CD4-positive, alpha-beta T cell treated with Interleukin-21 for 1 hour (primary cell): ENCODE data around the gene HEXD.
"Not testable (repeated sequence)": the region's sequence is repeated elsewhere in the genome, so short reads cannot be mapped to it uniquely, and the experiment has no call there.

Experiments used
- DNase-seq: peaks from one replicate; pipeline ENCODE4 v3.0.0-alpha.2; 2020

Gene HEXD

DNA sequence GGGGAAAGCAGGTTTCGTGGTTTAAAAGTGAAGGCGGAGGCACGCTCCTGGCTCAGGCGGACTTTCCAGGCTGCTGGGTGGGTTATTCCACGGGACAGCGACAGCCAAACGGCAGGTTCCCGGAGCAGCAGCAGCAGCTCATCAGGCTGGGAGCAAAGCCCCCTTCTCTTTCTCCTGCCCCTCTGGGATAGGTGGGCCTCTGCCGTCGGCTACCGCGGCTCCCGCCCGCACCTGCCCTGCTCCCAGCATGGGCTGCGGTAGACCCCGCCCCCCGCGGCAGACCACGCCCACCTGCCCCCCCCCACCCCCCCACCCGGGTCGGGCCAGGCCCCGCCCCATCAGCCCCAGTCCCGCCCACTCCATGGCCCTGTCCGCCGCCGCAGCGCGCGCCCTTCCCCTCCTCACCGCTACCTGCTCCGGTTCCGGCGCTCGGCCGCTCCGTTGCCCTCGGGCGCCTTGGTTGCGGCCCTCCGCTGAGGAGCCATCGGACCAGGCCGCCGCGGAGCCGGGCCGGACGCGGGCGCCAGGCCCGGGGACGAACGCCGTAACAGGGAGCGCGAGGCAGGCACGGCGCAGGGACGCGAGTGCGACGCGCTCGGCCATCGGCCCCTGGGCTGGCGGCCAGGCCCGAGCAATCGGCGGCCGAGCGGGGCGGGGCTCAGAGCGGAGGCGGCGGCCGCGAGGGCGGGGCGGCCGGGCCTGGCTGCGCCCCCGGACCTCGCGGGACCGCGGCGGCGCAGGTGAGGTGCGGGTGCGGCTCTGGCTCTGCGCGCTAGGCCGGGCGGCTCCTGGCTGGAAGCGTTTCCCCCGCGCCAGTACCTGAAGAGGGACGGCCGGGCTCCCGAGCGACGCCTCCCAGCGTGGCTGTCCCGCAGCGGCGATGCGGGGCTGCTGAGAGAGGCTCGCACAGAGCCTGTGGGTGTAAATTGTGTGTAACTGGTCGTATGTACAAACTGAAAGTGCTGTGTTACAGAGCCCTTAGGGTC, at the start of gene HEXD, which contains the start of gene OGFOD3:
Gene HEXD, plus strand, starts transcription at position 347 of the 986 bp plus-strand sequence. CDS start 1,453 bp downstream, outside the sequence.
Gene OGFOD3, minus strand, starts transcription at position 586 of the 986 bp plus-strand sequence. Its CDS starts 101 bp downstream, at position 485.
- DNase-seq = peak; percentile 87

DNA sequence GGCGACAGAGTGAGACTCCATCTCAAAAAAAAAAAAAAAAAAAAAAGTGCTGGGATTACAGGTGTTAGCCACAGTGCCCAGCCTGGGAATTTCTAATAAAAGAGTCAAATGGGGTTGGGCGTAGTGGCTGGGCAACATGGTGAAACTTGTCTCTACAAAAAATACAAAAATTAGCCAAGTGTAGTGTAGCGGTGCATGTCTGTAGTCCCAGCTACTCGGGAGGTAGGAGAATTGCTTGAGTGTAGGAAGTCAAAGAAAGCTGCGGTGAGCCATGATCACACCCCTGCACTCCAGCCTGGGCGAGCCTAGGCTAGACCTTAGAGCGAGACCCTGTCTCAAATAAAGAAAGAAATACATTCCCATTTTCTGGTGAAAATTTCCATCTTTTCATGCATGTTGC, 48.9 kb upstream of the HEXD start:
- DNase-seq = no peak

DNA sequence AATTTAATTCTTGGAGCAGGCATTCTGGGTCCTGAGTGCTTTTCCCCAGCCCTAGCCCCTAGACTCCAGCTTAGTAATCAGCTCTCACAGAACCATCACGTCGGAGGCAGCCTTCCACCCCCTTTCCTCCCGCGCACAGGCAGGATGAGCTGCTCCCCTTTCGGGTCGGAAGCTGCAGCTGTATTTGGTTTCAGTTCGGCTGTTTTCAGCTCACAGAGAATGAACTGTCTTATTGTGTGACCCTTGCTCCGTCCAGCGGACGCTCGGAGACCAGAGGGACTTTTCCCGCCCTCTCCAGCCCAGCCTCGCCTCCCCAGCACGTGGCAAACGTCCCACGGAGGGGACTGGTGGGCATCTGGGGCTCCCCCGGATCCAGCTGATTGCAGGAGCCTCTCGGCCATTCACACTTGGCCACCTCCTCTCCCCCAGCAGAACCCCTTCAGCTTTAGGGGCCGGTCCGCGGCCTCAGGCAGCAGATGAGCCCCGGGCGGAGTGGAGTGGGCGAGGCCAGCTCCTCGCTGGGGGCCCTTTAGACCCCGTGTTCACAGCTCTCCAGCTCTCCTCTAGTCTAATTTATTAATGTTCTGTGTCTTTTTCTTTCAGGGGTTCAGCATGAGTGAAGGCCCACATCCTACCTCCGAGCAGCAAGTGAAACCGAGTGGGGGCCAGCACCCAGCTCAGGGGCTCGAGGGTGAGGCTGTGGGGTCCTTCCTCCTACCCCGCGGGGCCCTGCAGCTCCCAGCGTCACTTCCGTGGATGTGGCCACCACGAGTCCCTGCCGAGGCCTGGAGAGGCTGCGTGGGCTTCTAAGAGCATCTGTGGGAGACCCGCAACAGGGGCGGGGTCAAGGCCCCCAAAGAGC, 47.4 kb upstream of the HEXD start:
- DNase-seq = no peak

DNA sequence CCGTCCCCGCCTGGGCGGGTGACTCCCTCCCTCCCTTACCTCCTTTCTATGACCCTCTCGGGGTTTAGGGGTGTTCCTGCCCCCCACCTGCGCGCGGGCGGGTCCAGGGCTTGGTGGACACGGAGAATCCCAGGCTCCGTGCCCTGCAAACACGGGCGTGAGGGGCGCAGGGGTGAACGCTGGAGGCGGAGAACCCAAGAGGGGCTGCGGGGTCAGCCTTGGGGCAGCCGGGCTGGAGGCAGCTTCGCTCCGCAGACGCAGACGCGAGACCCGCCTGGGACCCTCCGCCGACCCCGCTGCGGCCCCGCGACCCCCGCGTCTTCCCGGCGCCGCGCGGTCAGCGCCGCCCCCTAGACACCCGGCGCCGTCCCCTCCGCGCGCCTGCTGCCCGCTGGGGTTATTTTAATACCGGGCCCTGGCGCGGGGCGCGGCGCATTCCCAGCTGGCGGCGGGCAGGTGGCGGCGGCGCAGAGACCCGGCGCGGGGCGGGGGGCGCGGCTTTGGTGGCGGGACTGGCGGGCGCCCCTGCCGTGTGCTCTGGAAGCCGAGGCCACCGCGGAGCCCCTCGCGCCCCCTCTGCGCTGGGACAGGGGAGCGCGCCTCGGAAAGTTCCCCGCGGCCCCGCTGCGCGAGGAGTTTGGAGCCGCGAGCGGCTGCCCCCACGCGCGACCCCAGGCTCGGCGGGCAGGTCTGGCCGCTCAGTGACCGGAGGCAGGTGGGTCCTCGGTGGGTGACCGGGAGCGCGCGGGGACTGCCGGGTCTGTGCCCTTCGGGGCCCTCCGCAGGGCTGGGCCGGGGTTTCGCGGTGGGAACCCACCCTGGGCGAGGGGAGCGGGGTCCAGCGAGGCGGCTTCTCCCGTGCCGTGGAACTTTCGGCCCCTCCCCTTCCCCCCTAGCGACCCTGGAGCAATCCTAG, 46.6 kb upstream of the HEXD start, which contains the start of gene UTS2R:
Gene UTS2R, plus strand, starts transcription at position 433 of the 916 bp plus-strand sequence. CDS start 2,560 bp downstream, outside the sequence.
- no peak for DNase-seq

DNA sequence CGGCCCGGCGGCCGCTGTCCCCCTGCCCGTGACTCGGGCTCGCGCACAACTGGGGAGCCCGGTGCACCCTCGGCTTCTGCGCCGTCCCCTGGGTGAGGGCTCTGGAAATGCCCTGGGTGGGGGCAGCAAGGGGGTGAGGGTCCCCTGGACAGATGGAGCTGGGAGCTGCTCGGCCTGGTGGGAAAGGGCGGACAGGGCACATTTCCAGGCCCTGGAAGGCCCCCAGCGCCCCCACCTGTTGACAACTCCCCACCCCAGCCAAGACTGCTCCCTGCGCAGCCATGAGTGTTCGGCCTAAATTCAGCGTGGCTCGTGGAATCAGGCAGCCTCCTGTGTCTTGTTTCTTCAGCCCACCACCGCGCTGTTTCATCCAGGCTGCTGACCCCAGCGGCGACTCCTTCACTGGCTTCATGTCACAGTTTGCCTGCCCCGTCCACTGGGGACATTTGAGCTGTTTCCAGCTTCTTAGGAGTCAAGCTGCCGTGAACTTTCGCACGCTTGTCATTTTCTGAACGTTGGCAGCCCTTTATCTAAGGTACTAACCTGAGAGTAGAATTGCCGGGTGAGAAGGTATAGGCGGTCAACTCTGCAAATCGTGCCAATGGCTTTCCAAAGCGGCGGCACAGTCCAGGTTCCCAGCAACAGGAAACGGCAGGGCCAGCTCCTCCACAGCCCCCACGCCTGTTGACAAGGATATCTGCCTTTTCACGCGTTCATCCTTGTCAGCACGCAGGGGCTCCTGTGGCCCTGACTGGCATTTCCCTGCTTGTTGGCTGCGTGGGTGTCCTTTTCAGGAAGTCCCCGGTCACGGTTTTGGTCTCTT, 45.7 kb upstream of the HEXD start:
- no peak for DNase-seq

DNA sequence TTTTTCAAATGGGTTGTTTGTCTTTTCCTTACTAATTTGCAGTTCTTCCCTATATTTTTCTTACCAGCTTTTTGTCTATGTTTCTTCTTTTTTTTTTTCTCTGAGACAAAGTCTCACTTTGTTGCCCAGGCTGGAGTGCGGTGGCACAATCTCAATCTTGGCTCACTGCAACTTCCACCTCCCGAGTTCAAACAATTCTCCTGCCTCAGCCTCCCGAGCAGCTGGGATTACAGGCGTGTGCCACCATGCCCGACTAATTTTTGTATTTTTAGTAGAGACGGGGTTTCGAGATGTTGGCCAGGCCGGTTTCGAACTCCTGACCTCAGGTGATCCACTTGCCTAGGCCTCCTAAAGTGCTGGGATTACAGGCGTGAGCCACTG, 45.1 kb upstream of the HEXD start:
- DNase-seq = not testable (repeated sequence)

DNA sequence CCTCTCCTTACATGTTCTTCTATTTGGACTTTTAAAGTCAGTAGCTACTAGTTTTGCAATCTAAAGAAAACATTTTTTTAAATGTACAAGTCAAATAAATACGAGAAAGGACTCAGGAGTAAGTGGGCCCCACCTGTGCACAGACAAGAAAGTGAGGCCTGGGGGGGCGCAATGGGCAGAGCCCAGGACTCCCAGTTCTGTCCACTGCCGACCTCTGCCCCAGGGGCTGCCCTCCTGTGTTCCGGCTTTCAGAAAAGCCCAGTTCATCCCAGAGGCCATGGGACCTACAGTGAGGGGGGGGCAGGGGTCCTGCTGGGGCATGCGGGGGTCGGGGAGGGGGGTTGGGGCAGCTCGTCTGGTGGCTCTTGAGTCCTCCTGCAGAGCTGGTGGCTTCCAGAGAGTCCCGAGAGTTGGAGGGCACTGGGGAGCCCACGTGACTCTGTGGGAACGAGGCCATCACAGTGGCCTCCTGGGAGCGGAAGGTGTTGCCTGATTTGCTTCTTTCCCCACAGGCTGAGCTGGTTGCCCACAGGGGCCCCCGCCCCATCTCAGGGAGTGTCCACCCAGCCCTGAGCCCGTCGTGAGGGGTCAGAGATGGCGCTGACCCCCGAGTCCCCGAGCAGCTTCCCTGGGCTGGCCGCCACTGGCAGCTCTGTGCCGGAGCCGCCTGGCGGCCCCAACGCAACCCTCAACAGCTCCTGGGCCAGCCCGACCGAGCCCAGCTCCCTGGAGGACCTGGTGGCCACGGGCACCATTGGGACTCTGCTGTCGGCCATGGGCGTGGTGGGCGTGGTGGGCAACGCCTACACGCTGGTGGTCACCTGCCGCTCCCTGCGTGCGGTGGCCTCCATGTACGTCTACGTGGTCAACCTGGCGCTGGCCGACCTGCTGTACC, 44.2 kb upstream of the HEXD start:
- no peak for DNase-seq

DNA sequence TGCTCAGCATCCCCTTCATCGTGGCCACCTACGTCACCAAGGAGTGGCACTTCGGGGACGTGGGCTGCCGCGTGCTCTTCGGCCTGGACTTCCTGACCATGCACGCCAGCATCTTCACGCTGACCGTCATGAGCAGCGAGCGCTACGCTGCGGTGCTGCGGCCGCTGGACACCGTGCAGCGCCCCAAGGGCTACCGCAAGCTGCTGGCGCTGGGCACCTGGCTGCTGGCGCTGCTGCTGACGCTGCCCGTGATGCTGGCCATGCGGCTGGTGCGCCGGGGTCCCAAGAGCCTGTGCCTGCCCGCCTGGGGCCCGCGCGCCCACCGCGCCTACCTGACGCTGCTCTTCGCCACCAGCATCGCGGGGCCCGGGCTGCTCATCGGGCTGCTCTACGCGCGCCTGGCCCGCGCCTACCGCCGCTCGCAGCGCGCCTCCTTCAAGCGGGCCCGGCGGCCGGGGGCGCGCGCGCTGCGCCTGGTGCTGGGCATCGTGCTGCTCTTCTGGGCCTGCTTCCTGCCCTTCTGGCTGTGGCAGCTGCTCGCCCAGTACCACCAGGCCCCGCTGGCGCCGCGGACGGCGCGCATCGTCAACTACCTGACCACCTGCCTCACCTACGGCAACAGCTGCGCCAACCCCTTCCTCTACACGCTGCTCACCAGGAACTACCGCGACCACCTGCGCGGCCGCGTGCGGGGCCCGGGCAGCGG, 43.4 kb upstream of the HEXD start:
- DNase-seq = no peak

DNA sequence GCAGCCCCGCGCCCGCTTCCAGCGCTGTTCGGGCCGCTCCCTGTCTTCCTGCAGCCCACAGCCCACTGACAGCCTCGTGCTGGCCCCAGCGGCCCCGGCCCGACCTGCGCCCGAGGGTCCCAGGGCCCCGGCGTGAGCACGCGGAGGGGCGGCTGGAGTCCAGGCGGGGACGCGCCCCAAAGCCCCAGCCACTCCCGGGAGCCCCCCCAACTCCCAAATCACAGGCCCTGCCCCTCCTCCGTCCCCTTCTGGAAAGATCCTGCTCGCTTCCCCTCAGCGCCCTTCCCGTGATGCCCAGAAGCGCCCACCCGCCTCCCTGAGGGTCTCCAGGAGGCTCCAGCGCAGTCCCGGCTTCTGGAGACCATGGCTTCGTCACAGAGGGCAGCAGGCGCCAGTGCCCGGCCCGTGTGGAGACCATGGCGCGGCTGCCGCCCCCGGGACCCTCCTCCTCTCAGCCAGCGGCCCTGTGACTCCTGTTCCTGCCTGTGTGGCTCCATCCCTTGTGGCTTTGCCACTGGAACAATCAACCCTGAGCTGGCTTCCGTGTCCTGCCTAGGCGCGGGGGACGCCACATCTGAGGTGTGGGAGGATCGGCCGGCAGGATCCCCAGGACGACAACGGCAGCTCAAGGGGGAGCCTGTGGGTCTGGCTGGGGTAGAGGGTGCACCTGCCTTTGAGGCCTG, 42.6 kb upstream of the HEXD start:
- no peak for DNase-seq

DNA sequence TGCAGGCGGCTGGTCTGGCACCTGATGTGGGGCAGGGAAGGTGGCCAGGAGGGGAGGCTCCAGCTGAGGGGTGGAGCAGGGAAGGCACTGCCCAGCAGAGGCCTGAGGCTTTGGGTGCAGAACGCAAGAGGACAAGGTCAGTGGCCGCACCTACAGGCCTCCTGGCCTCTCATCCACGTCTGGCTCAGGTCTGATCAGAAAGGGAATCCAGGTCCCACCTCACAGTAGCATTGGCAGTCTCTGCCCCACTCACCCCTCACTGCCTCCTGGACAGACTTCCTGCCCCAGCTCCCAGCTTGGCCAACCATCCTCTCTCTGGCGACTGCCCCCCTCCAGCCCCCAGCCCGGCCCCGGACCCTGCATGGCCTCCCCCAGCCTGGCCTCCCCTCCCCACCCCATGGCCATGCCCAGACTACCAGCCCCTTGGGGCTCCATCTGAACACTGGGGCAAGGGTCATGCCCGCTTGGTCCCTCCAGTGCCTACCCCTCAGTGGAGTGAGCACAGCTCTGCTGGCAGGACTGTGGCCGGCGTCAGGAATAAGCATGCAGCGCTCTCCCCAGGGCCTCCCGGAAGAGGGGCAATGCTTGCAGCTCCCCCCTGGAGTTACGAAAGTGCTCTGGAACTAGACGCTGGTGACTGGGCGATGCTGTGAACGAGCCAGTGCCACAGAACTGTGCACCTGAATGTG, 42.0 kb upstream of the HEXD start:
- DNase-seq = no peak

DNA sequence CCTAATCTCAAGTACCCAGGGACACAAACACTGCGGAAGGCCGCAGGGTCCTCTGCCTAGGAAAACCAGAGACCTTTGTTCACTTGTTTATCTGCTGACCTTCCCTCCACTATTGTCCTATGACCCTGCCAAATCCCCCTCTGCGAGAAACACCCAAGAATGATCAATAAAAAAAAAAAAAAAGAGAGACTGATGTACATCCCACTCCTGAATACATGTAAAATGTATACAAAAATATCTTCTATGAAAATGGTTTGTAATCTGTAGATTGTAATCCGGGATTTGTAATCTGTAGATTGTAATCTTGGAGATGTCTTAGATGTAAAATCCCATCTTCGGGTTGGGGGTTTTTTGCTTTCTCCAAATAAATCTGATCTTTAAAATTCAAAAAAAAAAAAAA, 40.9 kb upstream of the HEXD start:
- DNase-seq = not testable (repeated sequence)

DNA sequence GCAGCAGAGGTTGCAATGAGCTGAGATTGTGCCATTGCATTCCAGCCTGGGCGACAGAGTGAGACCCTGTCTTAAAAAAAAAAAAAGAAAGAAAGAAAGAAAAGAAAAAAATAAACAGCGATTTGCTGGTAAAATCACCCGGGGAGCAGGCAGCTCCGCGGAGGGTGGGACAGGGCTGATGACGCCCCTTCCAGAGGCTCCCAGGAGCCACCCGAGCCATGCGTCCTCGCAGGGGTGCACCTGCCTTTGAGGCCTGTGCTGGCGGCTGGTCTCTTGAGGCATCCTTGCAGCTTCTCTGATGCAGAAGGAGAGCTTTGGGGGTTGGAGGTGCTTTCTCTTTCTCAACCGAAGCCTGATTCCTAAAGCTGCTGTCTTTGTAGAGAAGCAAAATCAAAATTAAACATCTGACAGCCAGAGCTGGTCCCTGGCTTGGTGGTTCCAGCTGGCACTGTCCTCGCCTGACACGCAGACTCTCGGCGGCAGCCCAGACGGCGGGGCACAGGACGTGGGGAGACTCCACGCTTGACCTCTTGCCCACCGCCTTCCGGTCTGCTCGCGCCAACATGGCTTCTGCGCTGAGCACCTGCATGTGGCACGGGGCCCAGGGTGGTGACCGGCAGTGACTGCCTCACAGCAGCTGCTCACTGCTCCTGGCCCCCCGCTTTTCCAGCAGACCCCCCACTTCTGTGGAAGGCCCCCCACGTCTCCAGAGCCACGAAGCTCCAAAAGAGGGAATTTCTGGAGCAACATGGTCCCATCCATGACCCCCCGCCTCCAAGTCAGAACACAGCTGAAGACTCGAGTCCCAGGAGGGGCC, 40.0 kb upstream of the HEXD start:
- DNase-seq = no peak

DNA sequence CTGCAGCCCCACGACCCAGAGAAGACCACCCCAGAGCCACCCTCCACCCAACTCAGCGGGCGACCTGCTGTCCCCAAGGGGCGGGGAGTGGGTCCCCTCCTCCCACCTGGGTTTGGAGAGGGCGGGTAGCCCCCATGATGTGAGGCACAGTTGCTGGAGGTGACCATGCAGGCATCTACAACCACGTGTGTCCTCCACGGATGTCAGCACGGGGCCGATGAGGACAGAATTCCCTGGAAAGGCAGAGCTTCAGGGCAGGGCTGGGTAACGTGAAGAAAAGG, 39.5 kb upstream of the HEXD start:
- DNase-seq = no peak

DNA sequence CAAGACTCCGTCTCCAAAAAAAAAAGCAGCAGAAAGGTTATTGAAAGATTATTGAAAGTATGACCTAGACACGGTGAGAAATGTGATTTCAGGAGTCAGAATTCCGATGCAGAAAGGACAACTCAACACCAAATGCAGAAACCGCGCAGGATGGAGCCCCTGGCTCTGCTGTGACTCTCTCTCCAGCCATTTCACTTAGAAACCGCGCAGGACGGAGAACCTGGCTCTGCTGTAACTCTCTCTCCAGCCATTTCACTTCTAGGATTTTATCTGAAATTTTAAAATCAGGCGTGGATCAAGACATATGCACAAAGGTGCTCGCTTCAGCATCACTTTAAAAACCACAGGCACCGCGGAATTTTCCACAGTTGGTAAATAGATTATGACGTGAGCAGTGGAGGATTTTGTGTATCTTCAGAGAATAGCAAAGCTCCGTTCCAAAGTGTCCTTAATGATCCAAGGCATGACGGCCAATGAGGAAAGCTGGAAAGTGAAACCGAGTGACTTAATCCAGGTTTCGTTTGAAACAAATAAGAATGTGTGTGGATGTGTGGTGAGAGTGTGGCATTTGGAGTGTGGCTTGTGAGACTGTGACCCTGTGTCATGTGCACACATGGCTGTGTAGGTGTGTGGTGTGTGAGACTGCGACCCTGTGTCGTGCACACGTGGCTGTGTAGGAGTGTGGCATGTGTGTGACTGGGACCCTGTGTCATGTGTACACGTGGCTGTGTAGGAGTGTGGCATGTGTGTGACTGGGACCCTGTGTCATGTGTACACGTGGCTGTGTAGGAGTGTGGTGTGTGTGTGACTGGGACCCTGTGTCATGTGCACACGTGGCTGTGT, 37.1 kb upstream of the HEXD start:
- DNase-seq = no peak

DNA sequence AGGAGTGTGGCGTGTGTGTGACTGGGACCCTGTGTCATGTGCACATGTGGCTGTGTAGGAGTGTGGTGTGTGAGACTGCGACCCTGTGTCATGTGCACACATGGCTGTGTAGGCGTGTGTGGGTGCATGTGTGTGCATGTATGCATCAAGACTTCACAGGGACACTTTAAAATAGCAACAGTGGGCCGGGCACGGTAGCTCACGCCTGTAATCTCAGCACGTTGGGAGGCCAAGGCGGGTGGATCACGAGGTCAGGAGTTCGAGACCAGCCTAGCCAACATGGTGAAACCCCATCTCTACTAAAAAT, 36.5 kb upstream of the HEXD start:
- not testable (repeated sequence) for DNase-seq

DNA sequence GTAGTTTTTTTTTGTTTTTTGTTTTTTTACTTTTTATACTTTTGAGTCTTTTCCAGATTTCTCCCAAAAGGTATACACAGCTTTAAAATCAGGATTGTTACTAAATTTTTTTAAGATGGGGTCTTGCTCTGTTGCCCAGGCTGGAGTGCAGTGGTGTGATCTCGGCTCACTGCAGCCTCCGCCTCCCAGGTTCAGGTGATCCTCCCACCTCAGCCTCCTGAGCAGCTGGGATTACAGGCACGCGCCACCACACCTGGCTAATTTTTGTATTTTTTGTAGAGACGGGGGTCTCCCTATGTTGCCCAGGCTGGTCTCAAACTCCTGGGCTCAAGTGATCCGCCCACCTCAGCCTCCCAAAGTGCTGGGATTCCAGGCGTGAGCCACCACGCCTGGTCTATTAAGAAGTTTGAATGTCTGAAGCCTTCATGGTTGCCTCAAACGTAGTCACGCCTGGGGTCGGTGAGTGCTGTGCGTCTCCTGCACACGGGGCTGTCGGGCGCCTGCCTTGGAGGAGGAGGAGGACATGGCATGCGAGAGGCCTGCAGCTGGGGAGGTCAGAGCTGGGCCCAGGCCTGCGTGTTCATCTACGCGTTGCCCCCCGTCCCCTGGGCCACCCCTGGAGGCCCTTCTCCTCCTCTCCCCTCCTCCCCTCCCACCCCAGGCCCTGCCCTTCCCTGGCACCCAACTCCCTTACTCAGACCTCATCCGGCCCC, 35.8 kb upstream of the HEXD start:
- DNase-seq = not testable (repeated sequence)
